Activated T-cell treated with anti-CD3 and anti-CD28 coated beads, Interleukin-2, amount 50 U/mL, for 4 hours (primary cell): Measurements from ENCODE around the gene PBX1. TPM values are rescaled to one million over a fixed set of nuclear protein-coding genes. Genes with fewer than 3 reads are reported as not detected.

Experiments used
- ATAC-seq, 2 donors: fragments of 200-7000 bp; cut with Tn5 transposase; one replicate each; pipeline ENCODE4 v1.10.0; 2021
- DNase-seq: peaks from one replicate; pipeline ENCODE4 v3.0.0-alpha.2; 2020
- H3K27me3 Mint-ChIP-seq: one replicate; pipeline ENCODE4 v1.8.0; 2021; ENCODE audit warnings: low read depth, mixed read lengths
- H3K36me3 Mint-ChIP-seq: one replicate; pipeline ENCODE4 v1.8.0; 2022; ENCODE audit warnings: mixed read lengths; ENCODE audit not compliant: insufficient read depth
- H3K4me1 Mint-ChIP-seq: one replicate; pipeline ENCODE4 v1.8.0; 2021; ENCODE audit warnings: low read depth, mixed read lengths
- H3K4me3 Mint-ChIP-seq: one replicate; pipeline ENCODE4 v1.8.0; 2021; ENCODE audit warnings: mild to moderate bottlenecking, moderate library complexity, mixed read lengths
- H3K9me3 Mint-ChIP-seq: one replicate; pipeline ENCODE4 v1.8.0; 2021; ENCODE audit warnings: mixed read lengths
- total RNA-seq, 3 donors: library from RNA; stranded (reverse); gene quantifications; one replicate each; pipeline ENCODE4 v1.2.1, GENCODE V29; 2021

The PBX1 gene
- total RNA-seq, 3 donors from 2014 or later, result 0.41 to 0.48 (median 0.47) TPM

- H3K4me3 Mint-ChIP-seq, result no peak overlapping the region
- H3K4me1 Mint-ChIP-seq, result no peaks in the 10 kb centered on the region
- no peaks in the 10 kb centered on the region for H3K36me3 Mint-ChIP-seq
- DNase-seq (no peak), ATAC-seq (no peak)
- peaks cover 3% of the 10 kb centered on the region for H3K9me3 Mint-ChIP-seq
- no peaks in the 10 kb centered on the region for H3K27me3 Mint-ChIP-seq
These were observed 51.7 kb downstream of the PBX1 start for GRCh38 chr1:164610538-164611222.

GRCh38 chr1:164611754-164612642, 53.0 kb downstream of the PBX1 start:
- no peaks in the 10 kb centered on the region for H3K4me1 Mint-ChIP-seq
- no peak for ATAC-seq

DNA sequence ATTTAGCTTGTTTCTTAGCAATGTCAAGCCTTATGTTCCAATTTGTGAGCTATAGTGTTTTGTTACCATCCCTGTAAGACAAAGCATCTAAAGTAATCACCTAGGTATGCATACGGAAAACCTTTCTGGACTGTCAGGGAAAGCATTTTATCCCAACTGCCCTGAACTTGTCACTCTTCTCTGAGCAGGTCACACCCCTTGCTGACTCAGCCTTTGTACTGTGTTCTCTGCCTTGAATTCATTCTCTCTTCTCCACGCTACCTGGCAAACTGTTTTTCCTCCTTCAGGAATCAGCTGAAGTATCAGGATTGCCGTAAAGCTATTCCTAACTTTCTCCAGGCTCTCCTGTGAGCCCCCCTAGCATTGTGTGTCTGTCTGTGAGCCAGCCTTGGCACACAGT, 54.2 kb downstream of the PBX1 start:
- ATAC-seq (no peak), DNase-seq (no peak)
- H3K36me3 Mint-ChIP-seq, result no peaks in the 10 kb centered on the region
- H3K27me3 Mint-ChIP-seq, result no peaks in the 10 kb centered on the region
- H3K9me3 Mint-ChIP-seq, result peaks cover 3% of the 10 kb centered on the region
- no peak overlapping the region for H3K4me3 Mint-ChIP-seq
- no peaks in the 10 kb centered on the region for H3K4me1 Mint-ChIP-seq

More at GRCh38 chr1:164611754-164612642, 53.0 kb downstream of the PBX1 start:
- Mint-ChIP-seq H3K9me3 (peaks cover 3% of the 10 kb centered on the region), H3K27me3 (no peaks in the 10 kb centered on the region), H3K4me3 (no peak overlapping the region), H3K36me3 (no peaks in the 10 kb centered on the region)
- no peak for DNase-seq

DNA sequence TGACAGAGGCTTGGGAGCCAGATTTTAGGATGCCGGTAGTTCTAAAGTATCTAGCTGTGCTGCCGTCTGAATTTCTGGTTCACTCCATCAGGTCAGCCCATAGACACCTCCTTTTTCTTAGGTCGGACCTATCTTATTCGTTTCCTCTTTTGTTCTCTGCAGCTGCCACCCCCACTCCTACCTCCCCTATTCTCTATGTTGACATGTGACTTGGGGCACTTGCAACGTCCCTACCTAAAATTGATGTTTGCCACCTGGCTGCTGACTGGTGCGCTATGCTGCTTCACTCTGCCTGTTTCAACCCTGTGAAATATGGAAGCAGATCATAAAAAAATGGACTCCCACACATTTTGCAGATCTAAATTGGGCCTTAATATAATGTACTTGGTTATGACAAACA, 55.3 kb downstream of the PBX1 start:
- Mint-ChIP-seq H3K36me3 (no peaks in the 10 kb centered on the region), H3K9me3 (peaks cover 3% of the 10 kb centered on the region), H3K4me1 (no peaks in the 10 kb centered on the region), H3K4me3 (no peak overlapping the region), H3K27me3 (no peaks in the 10 kb centered on the region)
- ATAC-seq (no peak), DNase-seq (no peak)

- H3K9me3 Mint-ChIP-seq, result no peaks in the 10 kb centered on the region
- DNase-seq, result no peak
- no peaks in the 10 kb centered on the region for H3K27me3 Mint-ChIP-seq
- H3K4me1 Mint-ChIP-seq, result no peaks in the 10 kb centered on the region
- H3K4me3 Mint-ChIP-seq, result no peak overlapping the region
- H3K36me3 Mint-ChIP-seq, result no peaks in the 10 kb centered on the region
- no peak for ATAC-seq
These were observed 58.6 kb downstream of the PBX1 start for GRCh38 chr1:164617377-164618201.

GRCh38 chr1:164618202-164618564, 59.2 kb downstream of the PBX1 start:
- H3K27me3 Mint-ChIP-seq, result no peaks in the 10 kb centered on the region
- H3K9me3 Mint-ChIP-seq, result no peaks in the 10 kb centered on the region
- H3K4me1 Mint-ChIP-seq, result no peaks in the 10 kb centered on the region
- no peak for DNase-seq
- no peak overlapping the region for H3K4me3 Mint-ChIP-seq
- H3K36me3 Mint-ChIP-seq, result no peaks in the 10 kb centered on the region
- no peak for ATAC-seq

GRCh38 chr1:164619006-164619784, 60.2 kb downstream of the PBX1 start:
- no peak overlapping the region for H3K4me3 Mint-ChIP-seq
- H3K36me3 Mint-ChIP-seq, result no peaks in the 10 kb centered on the region
- H3K27me3 Mint-ChIP-seq, result no peaks in the 10 kb centered on the region
- no peaks in the 10 kb centered on the region for H3K4me1 Mint-ChIP-seq
- H3K9me3 Mint-ChIP-seq, result no peaks in the 10 kb centered on the region
- no peak for DNase-seq
- no peak for ATAC-seq

DNA sequence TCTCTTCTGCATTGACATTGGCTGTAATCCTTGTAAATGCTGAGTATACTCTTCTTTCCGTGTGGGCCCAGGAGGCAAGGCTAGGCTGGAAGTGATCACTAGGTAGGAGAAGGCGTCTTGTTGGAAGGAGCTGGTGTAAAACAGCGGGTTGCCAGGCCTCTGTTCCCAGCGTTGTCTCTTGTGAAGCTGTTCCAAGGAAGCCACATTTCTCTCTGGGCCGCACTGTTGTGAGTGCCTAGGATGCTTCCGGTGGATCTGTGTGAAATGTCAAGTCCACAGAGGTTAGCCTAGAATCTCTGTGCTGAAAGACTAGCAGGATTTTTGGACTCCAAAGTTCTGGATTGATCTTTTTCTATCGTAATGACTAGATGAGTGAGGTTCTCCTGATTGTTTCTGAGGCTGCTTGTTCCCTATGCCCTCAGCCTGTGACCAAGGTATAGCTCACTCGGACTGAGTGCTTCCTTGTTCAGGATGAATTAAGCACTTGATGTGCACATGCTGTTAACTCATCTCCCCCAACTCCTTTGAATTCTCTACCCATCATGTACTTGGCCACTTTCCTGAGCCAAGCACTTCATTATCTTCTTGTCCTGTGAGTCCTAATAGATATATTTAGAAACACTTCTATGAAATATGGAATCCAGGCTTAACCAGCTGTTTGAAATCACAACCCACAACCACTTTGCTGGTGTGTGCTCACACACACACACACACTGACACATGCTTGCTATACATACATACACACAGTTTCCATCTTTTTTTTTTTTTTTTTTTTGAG, 63.3 kb downstream of the PBX1 start:
- H3K4me1 Mint-ChIP-seq, result no peaks in the 10 kb centered on the region
- no peak for DNase-seq
- no peak for ATAC-seq
- no peaks in the 10 kb centered on the region for H3K9me3 Mint-ChIP-seq
- H3K27me3 Mint-ChIP-seq, result no peaks in the 10 kb centered on the region
- H3K4me3 Mint-ChIP-seq, result no peak overlapping the region
- no peaks in the 10 kb centered on the region for H3K36me3 Mint-ChIP-seq

- ATAC-seq, result no peak
- Mint-ChIP-seq H3K4me1 (no peaks in the 10 kb centered on the region), H3K36me3 (no peaks in the 10 kb centered on the region), H3K27me3 (no peaks in the 10 kb centered on the region), H3K9me3 (no peaks in the 10 kb centered on the region), H3K4me3 (no peak overlapping the region)
- no peak for DNase-seq
These were observed 64.8 kb downstream of the PBX1 start for GRCh38 chr1:164623805-164624204.

- no peaks in the 10 kb centered on the region for H3K4me1 Mint-ChIP-seq
- no peak overlapping the region for H3K4me3 Mint-ChIP-seq
- no peaks in the 10 kb centered on the region for H3K27me3 Mint-ChIP-seq
- no peaks in the 10 kb centered on the region for H3K9me3 Mint-ChIP-seq
- H3K36me3 Mint-ChIP-seq, result no peaks in the 10 kb centered on the region
- ATAC-seq (no peak), DNase-seq (no peak)
These were observed 65.4 kb downstream of the PBX1 start for GRCh38 chr1:164624400-164624799.

- Mint-ChIP-seq H3K4me1 (no peaks in the 10 kb centered on the region), H3K36me3 (no peaks in the 10 kb centered on the region), H3K4me3 (no peak overlapping the region), H3K9me3 (no peaks in the 10 kb centered on the region), H3K27me3 (no peaks in the 10 kb centered on the region)
- ATAC-seq, result no peak
- no peak for DNase-seq
These were observed 66.1 kb downstream of the PBX1 start for GRCh38 chr1:164625004-164625617.

DNA sequence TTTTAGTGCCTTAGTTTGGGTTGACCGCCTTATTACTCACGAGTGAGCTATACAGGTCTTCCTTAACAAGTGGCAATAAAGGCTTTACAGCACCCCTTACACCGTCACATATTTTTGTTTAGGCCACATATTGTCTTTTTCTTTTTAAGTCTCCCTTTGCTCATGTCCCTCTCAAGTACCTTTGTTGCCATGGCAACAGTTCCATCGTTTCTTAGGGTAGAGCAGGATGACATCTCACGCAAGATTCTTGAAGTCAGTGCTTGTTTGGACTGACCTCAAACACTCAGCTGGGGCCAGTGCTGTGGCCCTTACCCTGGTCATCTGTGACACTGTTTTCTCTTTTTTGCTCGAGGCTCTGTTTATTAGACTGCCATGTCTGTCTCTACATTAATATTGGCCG, 69.8 kb downstream of the PBX1 start:
- Mint-ChIP-seq H3K36me3 (no peaks in the 10 kb centered on the region), H3K9me3 (no peaks in the 10 kb centered on the region), H3K27me3 (no peaks in the 10 kb centered on the region), H3K4me1 (no peaks in the 10 kb centered on the region), H3K4me3 (no peak overlapping the region)
- DNase-seq (no peak), ATAC-seq (no peak)

DNA sequence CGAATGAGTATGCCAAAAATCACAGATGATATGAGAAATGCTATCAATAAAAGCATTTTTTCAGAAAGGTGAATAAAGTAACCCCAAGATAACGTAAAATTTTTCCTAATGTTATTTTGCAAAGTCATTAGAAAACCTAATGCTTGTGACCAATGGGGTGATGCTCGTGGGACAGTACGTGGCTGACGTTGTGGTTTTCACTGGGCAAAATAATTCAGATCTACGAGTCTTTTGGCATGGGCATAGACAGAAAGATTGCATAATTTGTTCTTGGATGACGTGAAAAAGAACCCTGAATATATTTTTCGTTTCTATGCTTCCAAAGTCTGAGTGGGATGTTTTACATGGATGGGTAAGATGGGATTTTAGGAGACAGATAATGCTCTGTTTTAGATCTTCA, 71.0 kb downstream of the PBX1 start:
- H3K9me3 Mint-ChIP-seq, result no peaks in the 10 kb centered on the region
- ATAC-seq (no peak), DNase-seq (no peak)
- H3K4me1 Mint-ChIP-seq, result no peaks in the 10 kb centered on the region
- no peaks in the 10 kb centered on the region for H3K36me3 Mint-ChIP-seq
- H3K4me3 Mint-ChIP-seq, result no peak overlapping the region
- H3K27me3 Mint-ChIP-seq, result no peaks in the 10 kb centered on the region
